A673 (cell line): ENCODE data around the gene FCHSD1. TPM values are rescaled to one million over a fixed set of nuclear protein-coding genes. Genes with fewer than 3 reads are reported as not detected.

ENCODE experiments used
- BruUV-seq: library from RNA; stranded (reverse); fragments of 400-500 nt; replicated peaks from 2 replicates; lab custom pipeline; 2021; lab: Mats Ljungman, UMichigan
- CTCF ChIA-PET: fragments of 300-600 bp; sonication (Branson Sonifier 250); formaldehyde crosslinking; loops from one replicate; lab custom pipeline; 2022; ENCODE audit warnings: antibody characterized with exemption; lab: Charles Lee
- POLR2A ChIA-PET: fragments of 300-600 bp; sonication (Branson Sonifier 250); formaldehyde crosslinking; loops from one replicate; lab custom pipeline; 2022; ENCODE audit warnings: antibody characterized with exemption; ENCODE audit not compliant: low non-redundant PET; lab: Charles Lee
- DNase-seq: peaks from one replicate; pipeline ENCODE4 v3.0.0-alpha.2; 2015; ENCODE audit warnings: low spot score
- H3K27ac ChIP-seq: fragments of 200-600 bp; sonication (generic); 2 replicates; pipeline ENCODE4 v1.5.1; 2016; ENCODE audit warnings: mixed run types, low read depth, mild to moderate bottlenecking, mixed read lengths, antibody characterized with exemption, low read length; ENCODE audit not compliant: poor library complexity, severe bottlenecking
- H3K27me3 ChIP-seq: fragments of 200-600 bp; sonication (generic); replicated peaks from 2 replicates; pipeline ENCODE4 v1.6.1; 2017; ENCODE audit warnings: mixed run types, low read depth, mild to moderate bottlenecking, mixed read lengths, antibody characterized with exemption, low read length; ENCODE audit not compliant: insufficient read depth, poor library complexity
- H3K36me3 ChIP-seq: fragments of 200-600 bp; sonication (generic); 2 replicates; pipeline ENCODE4 v1.6.1; 2016; ENCODE audit warnings: mixed run types, mild to moderate bottlenecking, mixed read lengths, antibody characterized with exemption, low read length; ENCODE audit not compliant: insufficient read depth, poor library complexity, severe bottlenecking
- H3K4me1 ChIP-seq: fragments of 200-600 bp; sonication (generic); 2 replicates; pipeline ENCODE4 v1.6.1; 2017; ENCODE audit warnings: mixed run types, mild to moderate bottlenecking, mixed read lengths, antibody characterized with exemption, low read length; ENCODE audit not compliant: insufficient read depth, poor library complexity, severe bottlenecking
- H3K4me3 ChIP-seq: fragments of 200-600 bp; sonication (generic); 2 replicates; pipeline ENCODE4 v1.5.1; 2016; ENCODE audit warnings: low read depth, mixed run types, mild to moderate bottlenecking, mixed read lengths, low read length; ENCODE audit not compliant: poor library complexity, severe bottlenecking
- H3K9me3 ChIP-seq: fragments of 200-600 bp; sonication (generic); 2 replicates; pipeline ENCODE4 v1.6.1; 2016; ENCODE audit warnings: mixed run types, low read depth, mild to moderate bottlenecking, mixed read lengths, antibody characterized with exemption, low read length; ENCODE audit not compliant: poor library complexity, severe bottlenecking
- CTCF ChIP-seq: fragments of 300-800, 200-600 bp; sonication (generic); conservative IDR thresholded peaks from 2 replicates; pipeline ENCODE4 v1.5.1; 2017; ENCODE audit warnings: low read depth, mild to moderate bottlenecking, antibody characterized with exemption, low read length, moderate library complexity, mixed read lengths
- EZH2 ChIP-seq: fragments of 200-600 bp; sonication (generic); IDR thresholded peaks from 2 replicates; pipeline ENCODE4 v1.6.1; 2017; ENCODE audit warnings: borderline replicate concordance, low read depth, mild to moderate bottlenecking, mixed read lengths, antibody characterized with exemption, low read length; ENCODE audit not compliant: poor library complexity, severe bottlenecking
- intact Hi-C: fragments of 100-400 bp; cut with micrococcal nuclease; formaldehyde crosslinking; loops from one replicate; pipeline ENCODE4 v1.10.0; 2022; ENCODE audit not compliant: unreplicated experiment
- total RNA-seq: library from RNA; stranded (reverse); gene quantifications from 2 replicates; pipeline ENCODE4 v1.2.3, GENCODE V29; 2021

Gene FCHSD1
- total RNA-seq, 1 experiment from 2014 or later: 2.3 TPM

- TF ChIP-seq CTCF (no peak), EZH2 (no peak)
- BruUV-seq: no TSS peak
- intact Hi-C loops: loop anchor here (5.0 kb wide), 1 partner anchor 287 kb away; the partner anchor contains the start of gene PCDH1
Observed at GRCh38 chr5:141590127-141590526, 61.1 kb downstream of the FCHSD1 start.

More at GRCh38 chr5:141590127-141590526, 61.1 kb downstream of the FCHSD1 start:
- ChIA-PET POLR2A (no interaction called here), CTCF (interaction anchor here (0.6 kb wide), 3 partner anchors 29 to 495 kb away, joined by 3 to 9 read pairs (median 4); partner anchors contain the start of genes DIAPH1 and PCDHB2)
- DNase-seq: no peak
- Histone ChIP-seq H3K4me1 (peaks cover 6% of the 10 kb centered on the region), H3K27ac (no peak overlapping the region), H3K4me3 (no peak overlapping the region), H3K27me3 (no peaks in the 10 kb centered on the region), H3K9me3 (no peaks in the 10 kb centered on the region), H3K36me3 (peaks cover 14% of the 10 kb centered on the region)

Other genes with a start within 250 kb of the FCHSD1 start
- 5.0 and 6.6 TPM in 2 replicates for gene PCDHGA9, start 248.6 kb downstream of the FCHSD1 start, total RNA-seq
- 4.5 and 4.6 TPM in 2 replicates for gene PCDHGB6, start 243.4 kb downstream of the FCHSD1 start, total RNA-seq
- gene PCDHGA10, start 238.4 kb downstream of the FCHSD1 start, total RNA-seq: 3.6 TPM in 2 replicates
- gene PCDHGB7, start 233.7 kb downstream of the FCHSD1 start, total RNA-seq: 3.7 and 4.0 TPM in 2 replicates
- gene PCDHGA11, start 230.4 kb downstream of the FCHSD1 start, total RNA-seq: 34.9 and 35.5 TPM in 2 replicates
- gene PCDHGA12, start 220.9 kb downstream of the FCHSD1 start, total RNA-seq: 3.5 and 3.6 TPM in 2 replicates
- 103 and 112 TPM in 2 replicates for gene PCDHGC3, start 175.5 kb downstream of the FCHSD1 start, total RNA-seq
- 3.6 and 3.8 TPM in 2 replicates for gene PCDHGC4, start 166.4 kb downstream of the FCHSD1 start, total RNA-seq
- gene PCDHGC5, start 162.3 kb downstream of the FCHSD1 start, total RNA-seq: 3.4 and 3.6 TPM in 2 replicates
- 105 and 109 TPM in 2 replicates for gene DIAPH1, start 32.4 kb downstream of the FCHSD1 start, total RNA-seq
- 93.1 and 109 TPM in 2 replicates for gene HDAC3, start 14.6 kb downstream of the FCHSD1 start, total RNA-seq
- gene RELL2, start 14.4 kb downstream of the FCHSD1 start, total RNA-seq: 4.7 and 6.6 TPM in 2 replicates
- 4.1 and 4.6 TPM in 2 replicates for gene ARAP3, start 30.8 kb upstream of the FCHSD1 start, total RNA-seq
- gene PCDH1, start 227.0 kb upstream of the FCHSD1 start, total RNA-seq: 0.45 and 0.61 TPM in 2 replicates